A673 (cell line): ENCODE measurements around the gene JCHAIN. TPM values are rescaled to one million over a fixed set of nuclear protein-coding genes. Genes with fewer than 3 reads are reported as not detected.

Experiments
- BruUV-seq: library from RNA; stranded (reverse); fragments of 400-500 nt; replicated peaks from 2 replicates; lab custom pipeline; 2021; lab: Mats Ljungman, UMichigan
- CTCF ChIA-PET: fragments of 300-600 bp; sonication (Branson Sonifier 250); formaldehyde crosslinking; loops from one replicate; lab custom pipeline; 2022; ENCODE audit warnings: antibody characterized with exemption; lab: Charles Lee
- POLR2A ChIA-PET: fragments of 300-600 bp; sonication (Branson Sonifier 250); formaldehyde crosslinking; loops from one replicate; lab custom pipeline; 2022; ENCODE audit warnings: antibody characterized with exemption; ENCODE audit not compliant: low non-redundant PET; lab: Charles Lee
- DNase-seq: peaks from one replicate; pipeline ENCODE4 v3.0.0-alpha.2; 2015; ENCODE audit warnings: low spot score
- H3K27ac ChIP-seq: fragments of 200-600 bp; sonication (generic); 2 replicates; pipeline ENCODE4 v1.5.1; 2016; ENCODE audit warnings: mixed run types, low read depth, mild to moderate bottlenecking, mixed read lengths, antibody characterized with exemption, low read length; ENCODE audit not compliant: poor library complexity, severe bottlenecking
- H3K27me3 ChIP-seq: fragments of 200-600 bp; sonication (generic); replicated peaks from 2 replicates; pipeline ENCODE4 v1.6.1; 2017; ENCODE audit warnings: mixed run types, low read depth, mild to moderate bottlenecking, mixed read lengths, antibody characterized with exemption, low read length; ENCODE audit not compliant: insufficient read depth, poor library complexity
- H3K36me3 ChIP-seq: fragments of 200-600 bp; sonication (generic); 2 replicates; pipeline ENCODE4 v1.6.1; 2016; ENCODE audit warnings: mixed run types, mild to moderate bottlenecking, mixed read lengths, antibody characterized with exemption, low read length; ENCODE audit not compliant: insufficient read depth, poor library complexity, severe bottlenecking
- H3K4me1 ChIP-seq: fragments of 200-600 bp; sonication (generic); 2 replicates; pipeline ENCODE4 v1.6.1; 2017; ENCODE audit warnings: mixed run types, mild to moderate bottlenecking, mixed read lengths, antibody characterized with exemption, low read length; ENCODE audit not compliant: insufficient read depth, poor library complexity, severe bottlenecking
- H3K4me3 ChIP-seq: fragments of 200-600 bp; sonication (generic); 2 replicates; pipeline ENCODE4 v1.5.1; 2016; ENCODE audit warnings: low read depth, mixed run types, mild to moderate bottlenecking, mixed read lengths, low read length; ENCODE audit not compliant: poor library complexity, severe bottlenecking
- H3K9me3 ChIP-seq: fragments of 200-600 bp; sonication (generic); 2 replicates; pipeline ENCODE4 v1.6.1; 2016; ENCODE audit warnings: mixed run types, low read depth, mild to moderate bottlenecking, mixed read lengths, antibody characterized with exemption, low read length; ENCODE audit not compliant: poor library complexity, severe bottlenecking
- CTCF ChIP-seq: fragments of 300-800, 200-600 bp; sonication (generic); conservative IDR thresholded peaks from 2 replicates; pipeline ENCODE4 v1.5.1; 2017; ENCODE audit warnings: low read depth, mild to moderate bottlenecking, antibody characterized with exemption, low read length, moderate library complexity, mixed read lengths
- EZH2 ChIP-seq: fragments of 200-600 bp; sonication (generic); IDR thresholded peaks from 2 replicates; pipeline ENCODE4 v1.6.1; 2017; ENCODE audit warnings: borderline replicate concordance, low read depth, mild to moderate bottlenecking, mixed read lengths, antibody characterized with exemption, low read length; ENCODE audit not compliant: poor library complexity, severe bottlenecking
- intact Hi-C: fragments of 100-400 bp; cut with micrococcal nuclease; formaldehyde crosslinking; loops from one replicate; pipeline ENCODE4 v1.10.0; 2022; ENCODE audit not compliant: unreplicated experiment
- total RNA-seq: library from RNA; stranded (reverse); gene quantifications from 2 replicates; pipeline ENCODE4 v1.2.3, GENCODE V29; 2021

The JCHAIN gene
- total RNA-seq, 1 experiment from 2014 or later = not detected

GRCh38 chr4:70691661-70692060 is 25.4 kb upstream of the JCHAIN start:
- DNase-seq = no peak
- Histone ChIP-seq H3K9me3 (no peaks in the 10 kb centered on the region), H3K36me3 (no peaks in the 10 kb centered on the region), H3K4me3 (no peak overlapping the region), H3K4me1 (peaks cover 12% of the 10 kb centered on the region), H3K27me3 (no peaks in the 10 kb centered on the region), H3K27ac (no peak overlapping the region)
- intact Hi-C loops = no loop called here
- ChIA-PET CTCF (no interaction called here), POLR2A (no interaction called here)
- TF ChIP-seq EZH2 = no peak
- no peak for TF ChIP-seq CTCF
- no TSS peak for BruUV-seq

GRCh38 chr4:70688795-70689231 is 22.5 kb upstream of the JCHAIN start:
- Histone ChIP-seq H3K9me3 (no peaks in the 10 kb centered on the region), H3K4me3 (peak overlapping the region; percentile 90), H3K27ac (peak overlapping the region; percentile 86), H3K36me3 (no peaks in the 10 kb centered on the region), H3K4me1 (peaks cover 12% of the 10 kb centered on the region), H3K27me3 (no peaks in the 10 kb centered on the region)
- intact Hi-C loops = no loop called here
- CTCF ChIA-PET = no interaction called here
- POLR2A ChIA-PET = no interaction called here
- no TSS peak for BruUV-seq
- TF ChIP-seq CTCF (no peak), EZH2 (no peak)
- DNase-seq = no peak

GRCh38 chr4:70687821-70688794 is 21.8 kb upstream of the JCHAIN start, which contains the start of gene UTP3:
Gene UTP3, plus strand, starts transcription at chr4:70688532. Its CDS starts 146 bp downstream, at chr4:70688678.
- CTCF ChIA-PET = interaction anchor here (0.6 kb wide), 1 partner anchor 87 kb away, joined by 3 read pairs; no protein-coding TSS in a partner anchor
- Histone ChIP-seq H3K9me3 (no peaks in the 10 kb centered on the region), H3K4me3 (peak within 1 kb of the TSS; percentile 90), H3K27ac (peak within 1 kb of the TSS; percentile 86), H3K27me3 (no peaks in the 10 kb centered on the region), H3K36me3 (no peaks in the 10 kb centered on the region), H3K4me1 (peaks cover 12% of the 10 kb centered on the region)
- peak; percentile 87 for TF ChIP-seq CTCF
- no peak for TF ChIP-seq EZH2
- TSS peak; percentile 98 for BruUV-seq
- POLR2A ChIA-PET = no interaction called here
- intact Hi-C loops = no loop called here
- peak; percentile 96 for DNase-seq
